ENCODE results near the gene GTSE1.

GTSE1 gene

GRCh38 chr22:46360097-46360496 lies 63.4 kb downstream of the GTSE1 start:
- DNase-seq (ENCODE audit: low spot score): no peak
- Histone ChIP-seq H3K36me3 (ENCODE audit: low read depth) (peaks cover 61% of the 10 kb centered on the region), H3K27ac (ENCODE audit: poor library complexity, severe bottlenecking) (no peak overlapping the region), H3K27me3 (ENCODE audit: insufficient read depth, poor library complexity, severe bottlenecking) (no peaks in the 10 kb centered on the region), H3K4me3 (ENCODE audit: severe bottlenecking) (no peak overlapping the region), H3K9me3 (ENCODE audit: severe bottlenecking) (no peaks in the 10 kb centered on the region), H3K4me1 (ENCODE audit: insufficient read depth, poor library complexity, severe bottlenecking) (peaks cover 7% of the 10 kb centered on the region)
- no peak for TF ChIP-seq CTCF (IDR thresholded peaks at IDR 0.05; ENCODE audit: poor library complexity, severe bottlenecking)
- ATAC-seq (ENCODE audit: low read depth): no peak

GRCh38 chr22:46360891-46361290 lies 64.2 kb downstream of the GTSE1 start:
- H3K4me1 ChIP-seq (ENCODE audit: insufficient read depth, poor library complexity, severe bottlenecking): no peaks in the 10 kb centered on the region
- no peak for ATAC-seq (ENCODE audit: low read depth)
- peaks cover 57% of the 10 kb centered on the region for H3K36me3 ChIP-seq (ENCODE audit: low read depth)
- H3K27ac ChIP-seq (ENCODE audit: poor library complexity, severe bottlenecking): no peak overlapping the region
- H3K27me3 ChIP-seq (ENCODE audit: insufficient read depth, poor library complexity, severe bottlenecking): no peaks in the 10 kb centered on the region
- no peak for TF ChIP-seq CTCF (IDR thresholded peaks at IDR 0.05; ENCODE audit: poor library complexity, severe bottlenecking)
- no peak for DNase-seq (ENCODE audit: low spot score)
- H3K4me3 ChIP-seq (ENCODE audit: severe bottlenecking): no peak overlapping the region
- H3K9me3 ChIP-seq (ENCODE audit: severe bottlenecking): no peaks in the 10 kb centered on the region

GRCh38 chr22:46361826-46362202 lies 65.1 kb downstream of the GTSE1 start:
- no peaks in the 10 kb centered on the region for H3K9me3 ChIP-seq (ENCODE audit: severe bottlenecking)
- H3K27ac ChIP-seq (ENCODE audit: poor library complexity, severe bottlenecking): no peak overlapping the region
- ATAC-seq (ENCODE audit: low read depth) (no peak), DNase-seq (ENCODE audit: low spot score) (no peak)
- H3K4me1 ChIP-seq (ENCODE audit: insufficient read depth, poor library complexity, severe bottlenecking): no peaks in the 10 kb centered on the region
- TF ChIP-seq CTCF (IDR thresholded peaks at IDR 0.05; ENCODE audit: poor library complexity, severe bottlenecking): no peak
- H3K27me3 ChIP-seq (ENCODE audit: insufficient read depth, poor library complexity, severe bottlenecking): no peaks in the 10 kb centered on the region
- H3K36me3 ChIP-seq (ENCODE audit: low read depth): peaks cover 57% of the 10 kb centered on the region
- H3K4me3 ChIP-seq (ENCODE audit: severe bottlenecking): no peak overlapping the region

DNA sequence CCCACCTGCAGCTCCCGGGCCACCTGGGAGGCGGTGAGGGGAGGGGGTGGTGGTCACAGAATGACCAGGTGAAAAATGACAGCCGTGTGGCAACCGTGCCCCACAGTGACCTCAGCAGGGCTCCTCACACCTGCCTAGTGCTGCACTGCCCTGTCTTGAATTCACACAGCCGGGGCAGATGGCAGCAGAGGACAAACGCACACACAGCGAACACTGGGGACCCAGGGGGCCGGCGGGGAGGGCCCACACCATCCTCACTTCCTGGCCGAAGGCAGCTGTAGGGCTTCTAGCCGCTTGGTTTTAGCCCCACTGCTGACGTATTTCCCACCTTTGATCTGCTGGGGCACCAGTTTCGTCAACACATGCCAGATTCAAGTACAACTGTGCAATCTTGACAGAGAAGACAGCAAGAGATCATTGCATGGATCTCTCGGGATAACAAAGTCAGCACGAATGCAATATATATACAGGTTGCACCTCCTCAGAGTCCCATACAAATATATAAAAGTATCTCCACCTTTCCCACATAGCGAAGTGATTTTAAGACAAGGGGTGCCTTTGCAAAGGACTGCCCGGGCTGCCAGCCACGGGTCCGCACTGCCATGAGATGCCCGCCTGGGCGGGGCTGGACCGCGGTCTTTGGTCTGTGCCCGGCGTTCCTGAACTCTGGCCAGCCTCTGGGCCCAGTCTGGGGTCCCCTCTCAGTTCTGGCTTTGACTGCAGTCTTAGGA lies 65.7 kb downstream of the GTSE1 start:
- no peak for DNase-seq (ENCODE audit: low spot score)
- Histone ChIP-seq H3K4me1 (ENCODE audit: insufficient read depth, poor library complexity, severe bottlenecking) (no peaks in the 10 kb centered on the region), H3K36me3 (ENCODE audit: low read depth) (peaks cover 63% of the 10 kb centered on the region), H3K4me3 (ENCODE audit: severe bottlenecking) (no peak overlapping the region), H3K27ac (ENCODE audit: poor library complexity, severe bottlenecking) (no peak overlapping the region), H3K27me3 (ENCODE audit: insufficient read depth, poor library complexity, severe bottlenecking) (no peaks in the 10 kb centered on the region), H3K9me3 (ENCODE audit: severe bottlenecking) (no peaks in the 10 kb centered on the region)
- no peak for ATAC-seq (ENCODE audit: low read depth)
- no peak for TF ChIP-seq CTCF (IDR thresholded peaks at IDR 0.05; ENCODE audit: poor library complexity, severe bottlenecking)

DNA sequence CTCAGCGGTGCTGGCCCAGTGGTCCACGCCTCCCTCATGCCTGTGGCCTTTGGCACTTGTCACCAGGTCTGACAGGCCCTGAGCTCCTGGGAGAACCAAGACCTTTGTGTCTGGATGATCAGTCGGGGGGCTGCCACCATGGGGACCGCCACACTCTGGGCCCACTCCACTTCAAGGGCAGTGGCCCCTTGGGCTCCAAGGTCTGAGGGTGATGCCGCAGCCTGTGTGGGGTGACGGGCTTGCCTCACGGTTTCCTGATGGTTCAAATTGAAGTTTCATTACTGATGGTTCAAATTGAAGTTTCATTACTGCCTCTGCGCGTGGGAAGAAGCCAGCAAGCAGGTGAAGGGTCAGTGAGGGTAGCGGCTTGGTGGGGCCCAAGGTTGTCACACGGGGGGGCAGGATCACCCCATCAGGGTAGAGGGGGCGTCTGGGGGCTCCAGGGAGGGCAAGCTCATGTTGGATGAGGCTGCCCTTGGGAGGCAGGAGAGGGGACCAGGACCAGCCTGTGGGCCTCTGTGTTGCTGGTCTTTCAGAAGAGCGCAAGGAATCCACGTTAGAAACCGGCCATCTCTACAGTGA lies 66.4 kb downstream of the GTSE1 start:
- Histone ChIP-seq H3K27ac (ENCODE audit: poor library complexity, severe bottlenecking) (no peak overlapping the region), H3K36me3 (ENCODE audit: low read depth) (peaks cover 64% of the 10 kb centered on the region), H3K4me3 (ENCODE audit: severe bottlenecking) (no peak overlapping the region), H3K4me1 (ENCODE audit: insufficient read depth, poor library complexity, severe bottlenecking) (no peaks in the 10 kb centered on the region), H3K27me3 (ENCODE audit: insufficient read depth, poor library complexity, severe bottlenecking) (no peaks in the 10 kb centered on the region), H3K9me3 (ENCODE audit: severe bottlenecking) (no peaks in the 10 kb centered on the region)
- no peak for TF ChIP-seq CTCF (IDR thresholded peaks at IDR 0.05; ENCODE audit: poor library complexity, severe bottlenecking)
- DNase-seq (ENCODE audit: low spot score) (no peak), ATAC-seq (ENCODE audit: low read depth) (no peak)

All from RWPE2 (cell line).